ENCODE measurements around the gene MT1M.

The MT1M gene

GRCh38 chr16:56679078-56679730 lies 46.7 kb downstream of the MT1M start:
- DNase-seq = no peak

DNA sequence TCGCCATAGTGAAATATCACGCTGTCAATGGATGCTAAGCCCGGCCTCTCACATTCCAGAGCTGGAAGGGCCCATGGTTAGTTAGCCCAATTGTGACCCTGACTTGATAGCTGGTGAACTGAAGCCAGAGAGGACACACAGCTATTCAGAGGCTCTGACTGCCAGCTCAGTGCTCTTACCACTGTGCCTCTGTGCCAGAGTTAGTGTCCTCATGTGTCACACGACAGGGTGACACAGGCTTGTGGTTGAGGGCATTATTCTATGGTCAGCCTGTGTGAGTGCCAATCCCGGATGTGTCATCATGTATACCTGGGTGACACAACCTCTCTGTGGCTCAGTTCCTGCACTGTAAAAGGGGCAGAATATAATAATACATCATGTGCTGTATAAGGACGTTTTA lies 47.4 kb downstream of the MT1M start:
- DNase-seq = no peak

DNA sequence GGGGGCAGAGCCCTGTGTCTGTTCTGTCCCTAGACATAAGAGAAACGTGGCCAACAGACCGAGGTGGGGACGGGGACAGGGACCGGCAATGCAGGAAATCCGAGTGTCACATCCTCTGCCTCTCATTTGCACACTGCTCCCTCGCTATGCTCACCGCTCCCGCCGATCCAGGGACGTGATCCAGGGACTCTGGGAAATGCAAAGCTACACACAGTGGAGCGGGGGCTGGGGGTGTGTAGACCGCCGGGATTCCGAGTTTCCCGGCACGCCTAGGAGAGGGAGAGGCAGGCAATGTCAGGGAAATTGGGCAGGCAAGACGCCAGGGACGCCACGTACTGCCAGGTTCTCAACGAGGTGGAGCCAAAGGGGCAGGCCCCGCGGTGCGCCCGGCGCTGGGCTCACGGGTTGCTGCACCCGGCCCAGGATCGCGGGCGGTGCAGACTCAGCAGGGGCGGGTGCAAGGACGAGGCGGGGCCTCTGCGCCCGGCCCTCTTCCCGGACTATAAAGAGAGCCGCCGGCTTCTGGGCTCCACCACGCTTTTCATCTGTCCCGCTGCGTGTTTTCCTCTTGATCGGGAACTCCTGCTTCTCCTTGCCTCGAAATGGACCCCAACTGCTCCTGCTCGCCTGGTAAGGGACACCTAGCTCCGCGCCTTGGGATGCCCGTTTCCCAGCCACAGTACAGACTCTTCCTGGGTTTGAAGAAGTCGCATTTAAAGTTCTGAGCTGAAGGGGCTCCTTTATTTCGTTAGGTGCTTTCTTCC lies 49.7 kb downstream of the MT1M start, which contains the start of gene MT1X:
MT1X (plus strand) TSS at position 532 of the 764 bp plus-strand sequence; CDS start at position 603, 71 bp downstream.
- peak; percentile 91 for DNase-seq

GRCh38 chr16:56682703-56683397 lies 50.4 kb downstream of the MT1M start:
- no peak for DNase-seq
